Testis (tissue), 2 donors: ENCODE data around the gene TPCN1.

Experiments
- CTCF ChIP-seq, 3 experiments: fragments of 450-650 bp in 2 of 3; fragments of 200-600 bp in 1 of 3; sonication (generic) in 1 of 3; IDR thresholded peaks; one replicate each; pipeline ENCODE4 v1.5.1; 2016 to 2019; ENCODE audit warnings: antibody characterized with exemption in 3 of 3, mild to moderate bottlenecking in 2 of 3, moderate library complexity in 1 of 3
- POLR2A ChIP-seq: fragments of 450-650 bp; IDR thresholded peaks from one replicate; pipeline ENCODE4 v1.6.1; 2017; ENCODE audit warnings: antibody characterized with exemption, mild to moderate bottlenecking, moderate library complexity

- TF ChIP-seq CTCF (IDR thresholded peaks at IDR 0.05) = no peak
- TF ChIP-seq POLR2A = no peak
These were observed 84.1 kb downstream of the TPCN1 start for GRCh38 chr12:113305281-113305856.
